Epithelial cell of prostate (primary cell): ENCODE data around the gene FGF9.

Experiments
- DNase-seq: peaks from one replicate; pipeline ENCODE4 v3.0.0-alpha.2; 2011; ENCODE audit warnings: low read depth, low spot score
- H3K27ac ChIP-seq: fragments of 450-650 bp; 2 replicates; pipeline ENCODE4 v1.5.1; 2017; ENCODE audit warnings: mild to moderate bottlenecking

The FGF9 gene

GRCh38 chr13:21673789-21674489, 3.1 kb downstream of the FGF9 start:
- H3K27ac ChIP-seq: no peak overlapping the region
- no peak for DNase-seq

GRCh38 chr13:21674490-21675009, 3.7 kb downstream of the FGF9 start:
- H3K27ac ChIP-seq: no peak overlapping the region
- no peak for DNase-seq

GRCh38 chr13:21675095-21675991, 4.5 kb downstream of the FGF9 start:
- no peak for DNase-seq

GRCh38 chr13:21676611-21677021, 5.7 kb downstream of the FGF9 start:
- no peak overlapping the region for H3K27ac ChIP-seq
- no peak for DNase-seq

More at GRCh38 chr13:21675095-21675991, 4.5 kb downstream of the FGF9 start:
- H3K27ac ChIP-seq: no peak overlapping the region

- no peak for DNase-seq
These were observed 6.3 kb downstream of the FGF9 start for GRCh38 chr13:21677075-21677623.

GRCh38 chr13:21683034-21683733, 12.3 kb downstream of the FGF9 start:
- H3K27ac ChIP-seq: peak overlapping the region; percentile 81
- DNase-seq: peak; percentile 91

More at GRCh38 chr13:21677075-21677623, 6.3 kb downstream of the FGF9 start:
- no peak overlapping the region for H3K27ac ChIP-seq

- DNase-seq: no peak
- no peak overlapping the region for H3K27ac ChIP-seq
These were observed 13.7 kb downstream of the FGF9 start for GRCh38 chr13:21684576-21684975.

GRCh38 chr13:21685485-21686064, 14.7 kb downstream of the FGF9 start:
- no peak for DNase-seq
- no peak overlapping the region for H3K27ac ChIP-seq

- H3K27ac ChIP-seq: no peak overlapping the region
- no peak for DNase-seq
These were observed 16.0 kb downstream of the FGF9 start for GRCh38 chr13:21686751-21687391.

- peak; percentile 48 for DNase-seq
- H3K27ac ChIP-seq: peak overlapping the region; percentile 37
These were observed 17.2 kb downstream of the FGF9 start for GRCh38 chr13:21688056-21688455.

GRCh38 chr13:21689097-21689496, 18.2 kb downstream of the FGF9 start:
- H3K27ac ChIP-seq: no peak overlapping the region
- DNase-seq: no peak

- no peak overlapping the region for H3K27ac ChIP-seq
- DNase-seq: no peak
These were observed 20.1 kb downstream of the FGF9 start for GRCh38 chr13:21690955-21691354.

- no peak overlapping the region for H3K27ac ChIP-seq
- no peak for DNase-seq
These were observed 20.6 kb downstream of the FGF9 start for GRCh38 chr13:21691500-21691899.

- no peak for DNase-seq
- H3K27ac ChIP-seq: no peak overlapping the region
These were observed 21.1 kb downstream of the FGF9 start for GRCh38 chr13:21691928-21692327.

- no peak for DNase-seq
- no peak overlapping the region for H3K27ac ChIP-seq
These were observed 24.0 kb downstream of the FGF9 start for GRCh38 chr13:21694831-21695230.

- DNase-seq: no peak
These were observed 24.7 kb downstream of the FGF9 start for GRCh38 chr13:21695546-21695945.

GRCh38 chr13:21696865-21697448, 26.1 kb downstream of the FGF9 start:
- H3K27ac ChIP-seq: no peak overlapping the region
- no peak for DNase-seq

More at GRCh38 chr13:21695546-21695945, 24.7 kb downstream of the FGF9 start:
- no peak overlapping the region for H3K27ac ChIP-seq

GRCh38 chr13:21698817-21699679, 28.2 kb downstream of the FGF9 start:
- no peak for DNase-seq
- H3K27ac ChIP-seq: no peak overlapping the region
